Gastroesophageal sphincter (tissue), 4 donors: ENCODE data around the gene U2AF2. TPM values are rescaled to one million over a fixed set of nuclear protein-coding genes. Genes with fewer than 3 reads are reported as not detected.

Experiments
- ATAC-seq: fragments of 150-250 bp; one replicate; pipeline ENCODE4 v1.9.1; 2016; ENCODE audit warnings: mild to moderate bottlenecking, moderate library complexity
- H3K27ac ChIP-seq, 4 donors: fragments of 200-600 bp; sonication (generic) in 3 of 4; 1 replicate in 3 of 4; 2 replicates in 1 of 4; pipeline ENCODE4 v1.5.1; 2016 to 2019
- H3K27me3 ChIP-seq: fragments of 200-600 bp; sonication (generic); one replicate; pipeline ENCODE4 v1.5.1; 2019
- H3K36me3 ChIP-seq, 2 donors: fragments of 200-600 bp; sonication (generic); one replicate each; pipeline ENCODE4 v1.5.1; 2019; ENCODE audit warnings: control low read depth in 1 of 2
- H3K4me1 ChIP-seq, 3 donors: fragments of 200-600 bp; sonication (generic); 1 replicate in 2 of 3; 2 replicates in 1 of 3; pipeline ENCODE4 v1.5.1; 2016 to 2019; ENCODE audit warnings: control low read depth in 2 of 3
- H3K4me3 ChIP-seq, 2 donors: fragments of 200-600 bp; sonication (generic); one replicate each; pipeline ENCODE4 v1.5.1; 2019; ENCODE audit warnings: mild to moderate bottlenecking in 1 of 2, moderate library complexity in 1 of 2
- H3K9me3 ChIP-seq, 3 donors: fragments of 200-600 bp; sonication (generic); one replicate each; pipeline ENCODE4 v1.5.1; 2017 to 2019; ENCODE audit warnings: control low read depth in 2 of 3
- CTCF ChIP-seq, 4 experiments: fragments of 200-600 bp in 2 of 4; fragments of 450-650 bp in 2 of 4; sonication (generic) in 1 of 4; IDR thresholded peaks; one replicate each; pipeline ENCODE4 v1.5.1; 2017 to 2019; ENCODE audit warnings: antibody characterized with exemption in 4 of 4, mild to moderate bottlenecking in 2 of 4, moderate library complexity in 2 of 4
- EP300 ChIP-seq: sonication (generic); formaldehyde crosslinking; IDR thresholded peaks from one replicate; pipeline ENCODE4 v1.6.1; 2017; ENCODE audit warnings: antibody characterized with exemption, mild to moderate bottlenecking
- POLR2A ChIP-seq, 2 donors: fragments of 450-650 bp; IDR thresholded peaks; one replicate each; pipeline ENCODE4 v1.6.1; 2017; ENCODE audit warnings: antibody characterized with exemption in 2 of 2, mild to moderate bottlenecking in 2 of 2, moderate library complexity in 1 of 2
- POLR2AphosphoS5 ChIP-seq: sonication (generic); formaldehyde crosslinking; IDR thresholded peaks from one replicate; pipeline ENCODE4 v1.6.1; 2017; ENCODE audit warnings: antibody characterized with exemption
- WGBS, 2 donors: methylation state at CpG; one replicate each; pipeline ENCODE4 v1.1.5; 2018; ENCODE audit warnings: low coverage in 1 of 2; 5-methylcytosine and 5-hydroxymethylcytosine counted together
- total RNA-seq, 4 donors: library from RNA; depleted of rRNA; stranded (reverse); fragments of >200 nt; gene quantifications; one replicate each; pipeline ENCODE4 v1.1.0, GENCODE V29; 2016

The U2AF2 gene
- total RNA-seq, 4 donors from 2014 or later = 68.9 to 97.9 (median 91.4) TPM

- Histone ChIP-seq H3K4me3 (no peak overlapping the region), H3K27ac (no peak overlapping the region), H3K4me1 (peaks cover 0 to 31% (median 0%) of the 10 kb centered on the region in 3 donors), H3K9me3 (no peaks in the 10 kb centered on the region), H3K36me3 (peaks cover 0 to 100% of the 10 kb centered on the region in 2 donors), H3K27me3 (no peaks in the 10 kb centered on the region)
- no peak for TF ChIP-seq POLR2AphosphoS5
- no peak for TF ChIP-seq EP300
- TF ChIP-seq POLR2A (IDR thresholded peaks at IDR 0.05) = no peak
- TF ChIP-seq CTCF (IDR thresholded peaks at IDR 0.05) = no peak
- WGBS, 2 donors = 93% methylated on average over 4 of the region's 22 CpGs; no CpG with 5 or more reads in 1 of the 2 donors
- no peak for ATAC-seq
Measured at GRCh38 chr19:55687281-55688201, 32.7 kb downstream of the U2AF2 start.

GRCh38 chr19:55688422-55689218 is 33.8 kb downstream of the U2AF2 start:
- Histone ChIP-seq H3K4me1 (peaks cover 0 to 31% (median 0%) of the 10 kb centered on the region in 3 donors), H3K27me3 (no peaks in the 10 kb centered on the region), H3K4me3 (no peak overlapping the region), H3K9me3 (no peaks in the 10 kb centered on the region), H3K36me3 (peaks cover 0 to 100% of the 10 kb centered on the region in 2 donors), H3K27ac (no peak overlapping the region)
- peak; percentile 17 for ATAC-seq
- no peak for TF ChIP-seq POLR2AphosphoS5
- no peak for TF ChIP-seq EP300
- TF ChIP-seq POLR2A (IDR thresholded peaks at IDR 0.05) = no peak
- TF ChIP-seq CTCF (IDR thresholded peaks at IDR 0.05) = no peak
- 65 to 87% methylated on average over 3 to 8 of the region's 27 CpGs for WGBS, 2 donors

DNA sequence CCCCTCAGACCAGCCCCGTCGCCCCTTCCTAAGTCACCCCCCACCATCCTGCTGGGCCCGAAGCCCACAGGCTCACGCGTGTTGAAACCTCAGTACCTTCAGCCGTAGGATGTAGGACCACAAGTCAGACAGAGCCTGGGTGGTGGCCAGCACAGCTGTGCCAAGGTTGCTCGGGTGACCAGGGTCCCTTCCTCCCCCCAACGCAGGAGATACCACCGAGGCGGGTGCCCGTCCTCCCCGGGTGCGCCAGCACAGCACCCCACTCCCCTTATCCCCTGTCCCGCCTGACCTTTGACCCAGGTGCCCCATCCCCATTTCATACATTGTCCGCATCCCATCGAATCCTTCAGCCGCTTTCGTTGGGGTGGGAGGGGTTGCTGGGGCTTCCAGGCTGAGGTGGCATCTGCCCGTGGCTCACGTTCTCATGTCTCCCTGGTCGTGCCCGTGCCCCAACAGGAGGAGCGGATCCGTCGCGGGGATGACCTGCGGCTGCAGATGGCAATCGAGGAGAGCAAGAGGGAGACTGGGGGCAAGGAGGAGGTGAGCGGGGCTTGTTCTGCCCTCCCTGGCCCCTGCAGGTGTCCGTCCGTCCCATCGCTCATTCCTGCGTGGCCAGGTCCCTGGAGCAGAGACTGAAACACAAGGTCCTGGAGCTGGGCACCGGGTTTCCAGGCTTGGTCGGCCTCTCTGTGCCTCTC is 34.7 kb downstream of the U2AF2 start:
- Histone ChIP-seq H3K9me3 (no peaks in the 10 kb centered on the region), H3K4me1 (peaks cover 0 to 31% (median 0%) of the 10 kb centered on the region in 3 donors), H3K4me3 (no peak overlapping the region), H3K27ac (no peak overlapping the region), H3K27me3 (no peaks in the 10 kb centered on the region), H3K36me3 (peaks cover 0 to 100% of the 10 kb centered on the region in 2 donors)
- no peak for ATAC-seq
- 85 to 89% methylated on average over 5 to 26 of the region's 35 CpGs for WGBS, 2 donors
- TF ChIP-seq POLR2A (IDR thresholded peaks at IDR 0.05) = no peak
- TF ChIP-seq CTCF (IDR thresholded peaks at IDR 0.05) = no peak
- TF ChIP-seq EP300 = no peak
- no peak for TF ChIP-seq POLR2AphosphoS5

- Histone ChIP-seq H3K36me3 (peaks cover 0 to 100% of the 10 kb centered on the region in 2 donors), H3K27ac (no peak overlapping the region), H3K27me3 (no peaks in the 10 kb centered on the region), H3K9me3 (no peaks in the 10 kb centered on the region), H3K4me1 (peaks cover 0 to 31% (median 0%) of the 10 kb centered on the region in 3 donors), H3K4me3 (no peak overlapping the region)
- TF ChIP-seq CTCF (IDR thresholded peaks at IDR 0.05) = no peak
- no peak for TF ChIP-seq POLR2A (IDR thresholded peaks at IDR 0.05)
- no peak for TF ChIP-seq POLR2AphosphoS5
- no peak for ATAC-seq
- WGBS, 2 donors = 100% methylated on average over 2 of the region's 25 CpGs; no CpG with 5 or more reads in 1 of the 2 donors
Measured at GRCh38 chr19:55690109-55690768, 35.4 kb downstream of the U2AF2 start.
